GM10248 (cell line): ENCODE measurements around the gene PLXNC1.

Source experiments
- CTCF ChIA-PET: fragments of 300-600 bp; sonication (Branson Sonifier 250); formaldehyde crosslinking; extraction: SDS; loops from one replicate; lab custom pipeline; 2021; ENCODE audit warnings: antibody characterized with exemption; lab: Yijun Ruan, JAX
- POLR2A ChIA-PET: fragments of 350-650 bp; sonication (Branson Sonifier 250); formaldehyde crosslinking; extraction: SDS; loops from one replicate; lab custom pipeline; 2020; ENCODE audit warnings: antibody characterized with exemption; lab: Yijun Ruan, JAX
- DNase-seq: peaks from one replicate; pipeline ENCODE4 v3.0.0; 2012; ENCODE audit errors: extremely low spot score
- CTCF ChIP-seq: IDR thresholded peaks from 2 replicates; pipeline ENCODE4 v1.5.1; 2012; ENCODE audit warnings: mild to moderate bottlenecking, low read depth; ENCODE audit errors: extremely low read depth, missing control alignments, control extremely low read depth

Gene PLXNC1

GRCh38 chr12:94103986-94104385 lies 44.4 kb upstream of the PLXNC1 start:
- no peak for TF ChIP-seq CTCF
- POLR2A ChIA-PET: no interaction called here

GRCh38 chr12:94107910-94108309 lies 40.5 kb upstream of the PLXNC1 start:
- no peak for DNase-seq
- TF ChIP-seq CTCF: no peak
- ChIA-PET POLR2A (interaction anchor here (0.6 kb wide), 1 partner anchor 681 kb away, joined by 11 read pairs; no protein-coding TSS in a partner anchor), CTCF (no interaction called here)

More at GRCh38 chr12:94103986-94104385, 44.4 kb upstream of the PLXNC1 start:
- DNase-seq: no peak
- CTCF ChIA-PET: interaction anchor here (0.8 to 6.9 kb wide), 17 partner anchors 7 to 1115 kb away, joined by 3 to 151 read pairs (median 18); partner anchors contain the start of gene SOCS2

- ChIA-PET CTCF (interaction anchor here (0.8 to 5.2 kb wide), 2 partner anchors 8 to 15 kb away, joined by 3 to 58 read pairs; no protein-coding TSS in a partner anchor), POLR2A (no interaction called here)
- peak; percentile 55 for DNase-seq
- no peak for TF ChIP-seq CTCF
Measured at GRCh38 chr12:94109160-94109559, 39.2 kb upstream of the PLXNC1 start.

- DNase-seq: no peak
- CTCF ChIA-PET: interaction anchor here (2.1 to 5.2 kb wide), 2 partner anchors 9 to 12 kb away, joined by 6 to 58 read pairs; no protein-coding TSS in a partner anchor
- TF ChIP-seq CTCF: no peak
- POLR2A ChIA-PET: no interaction called here
Measured at GRCh38 chr12:94110258-94110657, 38.1 kb upstream of the PLXNC1 start.

- DNase-seq: no peak
- TF ChIP-seq CTCF: no peak
- POLR2A ChIA-PET: no interaction called here
- CTCF ChIA-PET: interaction anchor here (0.8 to 5.2 kb wide), 4 partner anchors 10 to 542 kb away, joined by 3 to 58 read pairs (median 4); no protein-coding TSS in a partner anchor
Measured at GRCh38 chr12:94111302-94111701, 37.1 kb upstream of the PLXNC1 start.

GRCh38 chr12:94112121-94112520 lies 36.3 kb upstream of the PLXNC1 start:
- DNase-seq: no peak
- CTCF ChIA-PET: interaction anchor here (1.3 to 5.2 kb wide), 3 partner anchors 10 to 17 kb away, joined by 3 to 58 read pairs (median 6); no protein-coding TSS in a partner anchor

More at GRCh38 chr12:94112121-94112520, 36.3 kb upstream of the PLXNC1 start:
- POLR2A ChIA-PET: no interaction called here
- no peak for TF ChIP-seq CTCF
